Endothelial cell of umbilical vein (primary cell): ENCODE results near the gene NHS.

Experiments used
- EZH2 ChIP-seq: IDR thresholded peaks from 2 replicates; pipeline ENCODE4 v1.6.1; 2012; ENCODE audit warnings: borderline replicate concordance, low read depth, mild to moderate bottlenecking, moderate library complexity, low read length, inconsistent platforms; ENCODE audit not compliant: severe bottlenecking
- FOS ChIP-seq: IDR thresholded peaks from 2 replicates; pipeline ENCODE4 v1.6.1; 2011; ENCODE audit warnings: mild to moderate bottlenecking, low read length, moderate library complexity, borderline replicate concordance; ENCODE audit not compliant: insufficient read depth
- GATA2 ChIP-seq: IDR thresholded peaks from 2 replicates; pipeline ENCODE4 v1.7.0; 2011; ENCODE audit warnings: low read depth, mild to moderate bottlenecking, moderate library complexity, mixed read lengths, low read length; ENCODE audit not compliant: insufficient read length, insufficient read depth
- POLR2A ChIP-seq: IDR thresholded peaks from 2 replicates; pipeline ENCODE4 v1.6.1; 2012; ENCODE audit warnings: low read depth, mild to moderate bottlenecking, control low read depth, low read length
- POLR2AphosphoS5 ChIP-seq: IDR thresholded peaks from 2 replicates; pipeline ENCODE4 v1.6.1; 2012; ENCODE audit warnings: low read depth, mild to moderate bottlenecking, control low read depth, low read length, moderate library complexity; ENCODE audit not compliant: insufficient read depth
- TF ChIP-seq, protein P1 (sequence below), 2 donors: IDR thresholded peaks; 1 replicate in 1 of 2; 2 replicates in 1 of 2; pipeline ENCODE4 v1.5.1; 2011; ENCODE audit warnings: low read length in 2 of 2, mild to moderate bottlenecking in 2 of 2, moderate library complexity in 2 of 2, control low read depth in 1 of 2, inconsistent platforms in 1 of 2, low read depth in 1 of 2; ENCODE audit not compliant: insufficient read depth in 1 of 2; ENCODE audit errors: extremely low read depth in 1 of 2
- TF ChIP-seq, protein P2 (sequence below): IDR thresholded peaks from 2 replicates; pipeline ENCODE4 v1.6.1; 2011; ENCODE audit not compliant: insufficient read depth, insufficient read length

DNA sequence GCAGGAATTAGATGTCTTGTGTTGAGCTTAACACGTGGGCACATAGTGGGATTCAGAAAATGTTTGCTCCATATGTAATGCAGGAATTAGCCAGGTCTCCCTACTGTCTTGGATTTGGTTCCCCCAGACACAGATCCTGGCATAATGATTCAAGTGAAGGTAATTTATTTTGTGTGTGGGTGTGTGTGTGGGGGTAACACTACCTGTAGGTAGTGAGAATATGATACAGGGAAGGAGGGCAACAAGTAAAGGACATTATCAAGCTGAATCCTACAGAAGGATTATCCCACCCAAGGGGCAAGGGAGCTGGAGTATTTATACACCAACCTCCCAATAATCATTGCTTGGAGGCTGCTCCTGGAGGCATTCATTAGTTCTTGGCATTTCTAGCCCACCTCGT is 101.4 kb downstream of the NHS start:
- TF ChIP-seq GATA2 (no peak), POLR2AphosphoS5 (no peak), EZH2 (no peak), POLR2A (no peak), FOS (no peak)
- TF ChIP-seq, protein P1, sequence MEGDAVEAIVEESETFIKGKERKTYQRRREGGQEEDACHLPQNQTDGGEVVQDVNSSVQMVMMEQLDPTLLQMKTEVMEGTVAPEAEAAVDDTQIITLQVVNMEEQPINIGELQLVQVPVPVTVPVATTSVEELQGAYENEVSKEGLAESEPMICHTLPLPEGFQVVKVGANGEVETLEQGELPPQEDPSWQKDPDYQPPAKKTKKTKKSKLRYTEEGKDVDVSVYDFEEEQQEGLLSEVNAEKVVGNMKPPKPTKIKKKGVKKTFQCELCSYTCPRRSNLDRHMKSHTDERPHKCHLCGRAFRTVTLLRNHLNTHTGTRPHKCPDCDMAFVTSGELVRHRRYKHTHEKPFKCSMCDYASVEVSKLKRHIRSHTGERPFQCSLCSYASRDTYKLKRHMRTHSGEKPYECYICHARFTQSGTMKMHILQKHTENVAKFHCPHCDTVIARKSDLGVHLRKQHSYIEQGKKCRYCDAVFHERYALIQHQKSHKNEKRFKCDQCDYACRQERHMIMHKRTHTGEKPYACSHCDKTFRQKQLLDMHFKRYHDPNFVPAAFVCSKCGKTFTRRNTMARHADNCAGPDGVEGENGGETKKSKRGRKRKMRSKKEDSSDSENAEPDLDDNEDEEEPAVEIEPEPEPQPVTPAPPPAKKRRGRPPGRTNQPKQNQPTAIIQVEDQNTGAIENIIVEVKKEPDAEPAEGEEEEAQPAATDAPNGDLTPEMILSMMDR (IDR thresholded peaks at IDR 0.05; ENCODE audit: extremely low read depth in 1 of 2, insufficient read depth in 1 of 2, low read depth in 1 of 2, low read length in 2 of 2): no peak
- TF ChIP-seq, protein P2, sequence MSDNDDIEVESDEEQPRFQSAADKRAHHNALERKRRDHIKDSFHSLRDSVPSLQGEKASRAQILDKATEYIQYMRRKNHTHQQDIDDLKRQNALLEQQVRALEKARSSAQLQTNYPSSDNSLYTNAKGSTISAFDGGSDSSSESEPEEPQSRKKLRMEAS: no peak
